PC-9 (cell line): ENCODE results near the gene NKAIN2. TPM values are rescaled to one million over a fixed set of nuclear protein-coding genes. Genes with fewer than 3 reads are reported as not detected.

Experiments
- BruUV-seq: library from RNA; stranded (reverse); fragments of 400-500 nt; replicated peaks from 2 replicates; lab custom pipeline; 2021; lab: Mats Ljungman, UMichigan
- CTCF ChIA-PET: fragments of 300-600 bp; sonication (Branson Sonifier 250); formaldehyde crosslinking; loops from one replicate; lab custom pipeline; 2022; ENCODE audit warnings: antibody characterized with exemption; lab: Charles Lee
- POLR2A ChIA-PET: fragments of 300-600 bp; sonication (Branson Sonifier 250); formaldehyde crosslinking; loops from one replicate; lab custom pipeline; 2022; ENCODE audit warnings: antibody characterized with exemption; ENCODE audit not compliant: unreplicated experiment; lab: Charles Lee
- DNase-seq, 2 experiments: peaks; one replicate each; pipeline versions ENCODE4 v3.0.0 to v3.0.0-alpha.2; 2015 to 2022; ENCODE audit warnings: mixed read lengths in 1 of 2
- H2AFZ ChIP-seq: fragments of 200-600 bp; sonication (generic); 2 replicates; pipeline ENCODE4 v1.8.1; 2017; ENCODE audit warnings: antibody characterized with exemption
- H3F3A ChIP-seq: fragments of 200-600 bp; sonication (generic); 2 replicates; pipeline ENCODE4 v1.8.1; 2017; ENCODE audit warnings: antibody characterized with exemption, mild to moderate bottlenecking, low read depth; ENCODE audit not compliant: insufficient read depth
- H3K27ac ChIP-seq: fragments of 200-600 bp; sonication (generic); 2 replicates; pipeline ENCODE4 v1.6.1; 2016; ENCODE audit warnings: mixed run types
- H3K27me3 ChIP-seq: fragments of 200-600 bp; sonication (generic); 2 replicates; pipeline ENCODE4 v1.6.1; 2016; ENCODE audit warnings: low read depth, mixed run types; ENCODE audit not compliant: insufficient read depth
- H3K36me3 ChIP-seq: fragments of 200-600 bp; sonication (generic); 2 replicates; pipeline ENCODE4 v1.6.1; 2016; ENCODE audit warnings: low read depth, mixed run types
- H3K4me1 ChIP-seq: fragments of 200-600 bp; sonication (generic); replicated peaks from 2 replicates; pipeline ENCODE4 v1.6.1; 2016; ENCODE audit warnings: mixed run types; ENCODE audit not compliant: insufficient read depth
- H3K4me2 ChIP-seq: fragments of 200-600 bp; sonication (generic); 2 replicates; pipeline ENCODE4 v1.6.1; 2017; ENCODE audit warnings: mixed run types
- H3K4me3 ChIP-seq: fragments of 200-600 bp; sonication (generic); 2 replicates; pipeline ENCODE4 v1.6.1; 2016; ENCODE audit warnings: mixed run types
- H3K79me2 ChIP-seq: fragments of 200-600 bp; sonication (generic); 2 replicates; pipeline ENCODE4 v1.6.1; 2017; ENCODE audit warnings: low read depth, mixed run types
- H3K9me2 ChIP-seq: fragments of 200-600 bp; sonication (generic); 2 replicates; pipeline ENCODE4 v1.8.1; 2017; ENCODE audit warnings: mild to moderate bottlenecking; ENCODE audit not compliant: insufficient read depth
- H3K9me3 ChIP-seq: fragments of 200-600 bp; sonication (generic); 2 replicates; pipeline ENCODE4 v1.8.1; 2016; ENCODE audit warnings: low read depth; ENCODE audit not compliant: insufficient read depth
- H4K20me1 ChIP-seq: fragments of 200-600 bp; sonication (generic); 2 replicates; pipeline ENCODE4 v1.8.1; 2017; ENCODE audit not compliant: insufficient read depth
- EZH2 ChIP-seq: fragments of 200-600 bp; sonication (generic); IDR thresholded peaks from 2 replicates; pipeline ENCODE4 v1.8.0; 2017; ENCODE audit warnings: antibody characterized with exemption, low read depth
- intact Hi-C: fragments of 100-400 bp; cut with micrococcal nuclease; formaldehyde crosslinking; loops from one replicate; pipeline ENCODE4 v1.10.0; 2022; ENCODE audit not compliant: unreplicated experiment
- total RNA-seq: library from RNA; stranded (reverse); gene quantifications from 2 replicates; pipeline ENCODE4 v1.2.3, GENCODE V29; 2021
- TF ChIP-seq, protein P1 (sequence below): fragments of 200-600 bp; sonication (generic); conservative IDR thresholded peaks from 2 replicates; pipeline ENCODE4 v1.6.1; 2017; ENCODE audit warnings: mixed run types, antibody characterized with exemption, mild to moderate bottlenecking, moderate library complexity

The NKAIN2 gene
- total RNA-seq, 1 experiment from 2014 or later, result not detected

DNA sequence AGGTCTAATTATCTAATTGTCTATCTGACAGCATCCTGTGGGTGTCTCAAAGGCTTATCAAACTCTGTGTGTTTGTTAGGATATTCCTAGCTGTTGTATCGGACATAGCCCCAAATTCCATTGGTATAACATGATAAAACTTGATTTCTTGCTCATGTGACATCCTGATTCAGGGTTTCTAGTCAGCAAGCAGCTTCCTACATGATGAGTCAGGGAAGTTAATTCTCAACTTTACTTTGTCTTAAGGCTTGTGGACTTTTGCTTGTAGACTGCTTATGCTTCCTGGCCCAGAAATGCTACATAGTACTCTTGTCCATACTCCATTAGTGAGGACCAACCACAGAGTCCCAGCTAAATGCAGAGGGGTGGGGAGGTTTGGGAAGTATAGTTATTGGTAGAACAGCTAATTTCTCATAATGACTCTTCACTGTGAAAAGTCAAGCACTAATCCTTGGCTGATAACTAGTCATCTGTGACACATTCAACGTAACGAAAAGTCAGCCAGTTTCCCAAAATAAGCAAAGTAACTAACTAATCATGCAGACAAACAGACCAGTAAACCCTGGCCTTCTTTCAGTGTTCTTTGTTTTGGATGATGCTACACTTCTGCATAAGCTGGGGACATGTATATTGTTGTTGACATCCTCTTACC, 25.8 kb downstream of the NKAIN2 start:
- Histone ChIP-seq H3K79me2 (no peaks in the 10 kb centered on the region), H3K9me3 (peaks cover 3% of the 10 kb centered on the region; the same call in 1 of the 2 replicates), H3K36me3 (no peaks in the 10 kb centered on the region), H3K4me3 (no peak overlapping the region), H3K4me1 (no peaks in the 10 kb centered on the region), H3K27me3 (no peaks in the 10 kb centered on the region), H4K20me1 (no peaks in the 10 kb centered on the region), H3K4me2 (no peak overlapping the region), H2AFZ (peak overlapping the region; percentile 0; the same call in 1 of the 2 replicates), H3K9me2 (no peaks in the 10 kb centered on the region), H3K27ac (no peak overlapping the region), H3F3A (no peaks in the 10 kb centered on the region)
- POLR2A ChIA-PET, result no interaction called here
- BruUV-seq, result no TSS peak
- CTCF ChIA-PET, result no interaction called here
- DNase-seq, result no peak
- intact Hi-C loops, result no loop called here
- TF ChIP-seq, protein P1, sequence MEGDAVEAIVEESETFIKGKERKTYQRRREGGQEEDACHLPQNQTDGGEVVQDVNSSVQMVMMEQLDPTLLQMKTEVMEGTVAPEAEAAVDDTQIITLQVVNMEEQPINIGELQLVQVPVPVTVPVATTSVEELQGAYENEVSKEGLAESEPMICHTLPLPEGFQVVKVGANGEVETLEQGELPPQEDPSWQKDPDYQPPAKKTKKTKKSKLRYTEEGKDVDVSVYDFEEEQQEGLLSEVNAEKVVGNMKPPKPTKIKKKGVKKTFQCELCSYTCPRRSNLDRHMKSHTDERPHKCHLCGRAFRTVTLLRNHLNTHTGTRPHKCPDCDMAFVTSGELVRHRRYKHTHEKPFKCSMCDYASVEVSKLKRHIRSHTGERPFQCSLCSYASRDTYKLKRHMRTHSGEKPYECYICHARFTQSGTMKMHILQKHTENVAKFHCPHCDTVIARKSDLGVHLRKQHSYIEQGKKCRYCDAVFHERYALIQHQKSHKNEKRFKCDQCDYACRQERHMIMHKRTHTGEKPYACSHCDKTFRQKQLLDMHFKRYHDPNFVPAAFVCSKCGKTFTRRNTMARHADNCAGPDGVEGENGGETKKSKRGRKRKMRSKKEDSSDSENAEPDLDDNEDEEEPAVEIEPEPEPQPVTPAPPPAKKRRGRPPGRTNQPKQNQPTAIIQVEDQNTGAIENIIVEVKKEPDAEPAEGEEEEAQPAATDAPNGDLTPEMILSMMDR, result no peak
- TF ChIP-seq EZH2, result no peak

DNA sequence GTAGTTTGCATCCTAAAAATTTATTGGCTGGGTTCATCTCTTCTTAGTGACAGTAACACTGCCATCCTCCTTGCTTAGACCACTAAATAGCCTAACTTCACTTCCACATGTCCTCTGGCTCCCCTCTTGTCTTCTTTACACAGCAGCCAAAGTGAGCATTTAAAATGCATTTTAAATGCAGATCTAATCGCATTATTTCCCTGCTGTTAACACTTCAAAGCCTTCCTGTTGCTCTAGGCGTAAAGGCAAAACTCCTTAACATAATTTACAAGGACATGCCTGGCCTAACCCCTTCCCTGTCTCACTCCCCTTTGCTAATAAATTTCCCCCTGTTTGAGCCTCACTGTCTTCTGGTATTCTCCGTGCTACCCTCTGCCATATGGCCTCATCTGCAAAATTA, 26.5 kb downstream of the NKAIN2 start:
- DNase-seq, result no peak
- H4K20me1 ChIP-seq, result no peaks in the 10 kb centered on the region
- no TSS peak for BruUV-seq
- no peak overlapping the region for H3K4me2 ChIP-seq
- H2AFZ ChIP-seq, result no peak overlapping the region
- no peak overlapping the region for H3K27ac ChIP-seq
- TF ChIP-seq EZH2, result no peak
- TF ChIP-seq, protein P1, result no peak
- H3K4me3 ChIP-seq, result no peak overlapping the region
- no peaks in the 10 kb centered on the region for H3K79me2 ChIP-seq
- intact Hi-C loops, result no loop called here
- ChIA-PET POLR2A (no interaction called here), CTCF (no interaction called here)
- H3K9me2 ChIP-seq, result no peaks in the 10 kb centered on the region
- peaks cover 3% of the 10 kb centered on the region; the same call in 1 of the 2 replicates for H3K9me3 ChIP-seq
- no peaks in the 10 kb centered on the region for H3F3A ChIP-seq
- H3K36me3 ChIP-seq, result no peaks in the 10 kb centered on the region
- no peaks in the 10 kb centered on the region for H3K4me1 ChIP-seq
- no peaks in the 10 kb centered on the region for H3K27me3 ChIP-seq

DNA sequence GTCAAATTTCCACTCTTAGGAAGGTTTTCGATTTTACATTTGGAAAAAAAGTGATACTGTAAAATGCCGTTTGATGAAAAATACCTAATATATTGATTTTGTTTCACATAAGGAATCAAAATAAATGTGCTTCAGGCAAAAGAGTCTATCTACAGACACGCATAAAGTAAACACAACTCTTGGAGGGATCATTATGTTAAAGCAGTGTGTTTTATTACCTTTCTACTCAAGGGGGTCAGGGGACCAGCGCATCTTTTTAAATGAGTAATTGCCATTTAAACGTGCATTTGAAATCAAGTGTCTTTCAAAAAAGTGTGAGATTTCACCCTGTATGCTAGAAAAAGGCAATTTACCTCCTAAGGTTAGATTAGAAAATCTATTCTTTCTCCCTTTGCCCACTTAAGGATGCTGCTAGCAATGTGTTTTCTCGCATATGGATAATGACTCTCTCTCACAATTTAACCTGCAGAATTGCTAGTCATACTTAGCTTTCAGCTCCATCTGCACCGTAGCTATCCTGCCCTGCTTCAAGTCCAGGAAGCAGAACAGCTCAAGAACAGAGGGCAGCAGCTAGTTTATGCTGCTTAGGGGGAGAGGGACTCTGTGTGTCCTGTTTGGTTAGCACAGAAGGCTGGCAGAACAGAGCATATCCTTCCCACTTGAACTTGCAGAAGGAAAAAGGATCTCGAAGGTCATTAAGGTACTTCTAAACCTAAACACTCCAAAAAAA, 35.0 kb downstream of the NKAIN2 start:
- no peaks in the 10 kb centered on the region for H3K9me2 ChIP-seq
- no peaks in the 10 kb centered on the region for H3K36me3 ChIP-seq
- intact Hi-C loops, result no loop called here
- peak overlapping the region; percentile 44; the same call in 1 of the 2 replicates for H2AFZ ChIP-seq
- ChIA-PET POLR2A (no interaction called here), CTCF (no interaction called here)
- H3K4me3 ChIP-seq, result no peak overlapping the region
- no peaks in the 10 kb centered on the region for H3K27me3 ChIP-seq
- H3K4me1 ChIP-seq, result no peaks in the 10 kb centered on the region
- TF ChIP-seq EZH2, result no peak
- TF ChIP-seq, protein P1, result no peak
- no TSS peak for BruUV-seq
- no peaks in the 10 kb centered on the region for H3F3A ChIP-seq
- no peak for DNase-seq
- H3K4me2 ChIP-seq, result no peak overlapping the region
- no peaks in the 10 kb centered on the region for H3K9me3 ChIP-seq
- no peaks in the 10 kb centered on the region for H3K79me2 ChIP-seq
- H3K27ac ChIP-seq, result no peak overlapping the region
- no peaks in the 10 kb centered on the region for H4K20me1 ChIP-seq
